H9 (cell line): Measurements from ENCODE around the gene GNAO1. TPM values are rescaled to one million over a fixed set of nuclear protein-coding genes. Genes with fewer than 3 reads are reported as not detected.

Experiments
- DNase-seq: peaks from one replicate; pipeline ENCODE4 v3.0.0-alpha.2; 2017
- H2AFZ ChIP-seq: one replicate; pipeline ENCODE4 v1.6.1; 2013; ENCODE audit warnings: mild to moderate bottlenecking, low read length, control low read depth, moderate library complexity
- H2AK5ac ChIP-seq: 2 replicates; pipeline ENCODE4 v1.6.1; 2013; ENCODE audit warnings: low read length, control low read depth, mixed read lengths; ENCODE audit not compliant: insufficient read length
- H2BK120ac ChIP-seq: one replicate; pipeline ENCODE4 v1.6.1; 2013; ENCODE audit warnings: low read depth, mild to moderate bottlenecking, low read length, control low read depth, inconsistent platforms; ENCODE audit not compliant: poor library complexity, severe bottlenecking
- H2BK12ac ChIP-seq: 2 replicates; pipeline ENCODE4 v1.6.1; 2013; ENCODE audit warnings: low read length, control low read depth, mixed read lengths, low read depth; ENCODE audit not compliant: insufficient read length
- H2BK15ac ChIP-seq: 2 replicates; pipeline ENCODE4 v1.6.1; 2013; ENCODE audit warnings: low read depth, low read length, control low read depth
- H2BK20ac ChIP-seq: one replicate; pipeline ENCODE4 v1.6.1; 2013; ENCODE audit warnings: low read depth, mild to moderate bottlenecking, low read length, control low read depth, inconsistent platforms; ENCODE audit not compliant: poor library complexity, severe bottlenecking
- H2BK5ac ChIP-seq: 2 replicates; pipeline ENCODE4 v1.6.1; 2013; ENCODE audit warnings: low read length, control low read depth, mixed read lengths; ENCODE audit not compliant: insufficient read length
- H3K14ac ChIP-seq: 2 replicates; pipeline ENCODE4 v1.6.1; 2013; ENCODE audit warnings: low read length, control low read depth; ENCODE audit not compliant: insufficient read depth
- H3K18ac ChIP-seq: 2 replicates; pipeline ENCODE4 v1.6.1; 2013; ENCODE audit warnings: low read depth, mild to moderate bottlenecking, mixed read lengths, low read length, control low read depth; ENCODE audit not compliant: insufficient read length
- H3K23ac ChIP-seq: 2 replicates; pipeline ENCODE4 v1.6.1; 2013; ENCODE audit warnings: low read length, control low read depth, mixed read lengths, low read depth; ENCODE audit not compliant: insufficient read length
- H3K23me2 ChIP-seq: 2 replicates; pipeline ENCODE4 v1.6.1; 2013; ENCODE audit warnings: low read depth, mild to moderate bottlenecking, mixed read lengths, low read length, control low read depth; ENCODE audit not compliant: insufficient read length, poor library complexity, severe bottlenecking
- H3K27ac ChIP-seq: 2 replicates; pipeline ENCODE4 v1.5.1; 2013; ENCODE audit warnings: low read length, control low read depth, mixed read lengths, low read depth; ENCODE audit not compliant: insufficient read length
- H3K27me3 ChIP-seq: 2 replicates; pipeline ENCODE4 v1.6.1; 2013; ENCODE audit warnings: low read length, control low read depth, inconsistent platforms; ENCODE audit not compliant: insufficient read depth
- H3K4ac ChIP-seq: 2 replicates; pipeline ENCODE4 v1.6.1; 2013; ENCODE audit warnings: low read depth, mild to moderate bottlenecking, control low read depth, inconsistent platforms, low read length, moderate library complexity
- H3K4me1 ChIP-seq: 2 replicates; pipeline ENCODE4 v1.6.1; 2013; ENCODE audit warnings: low read length, control low read depth, inconsistent platforms; ENCODE audit not compliant: insufficient read depth
- H3K4me2 ChIP-seq: 2 replicates; pipeline ENCODE4 v1.6.1; 2013; ENCODE audit warnings: low read length, control low read depth, mixed read lengths; ENCODE audit not compliant: insufficient read length, insufficient read depth
- H3K56ac ChIP-seq: 2 replicates; pipeline ENCODE4 v1.6.1; 2013; ENCODE audit warnings: low read depth, mild to moderate bottlenecking, mixed read lengths, low read length, control low read depth; ENCODE audit not compliant: insufficient read length
- H3K79me1 ChIP-seq: 2 replicates; pipeline ENCODE4 v1.6.1; 2013; ENCODE audit warnings: low read depth, mild to moderate bottlenecking, moderate library complexity, low read length, control low read depth, inconsistent platforms; ENCODE audit not compliant: insufficient read depth, poor library complexity, severe bottlenecking
- H3K79me2 ChIP-seq: 2 replicates; pipeline ENCODE4 v1.6.1; 2013; ENCODE audit warnings: low read length, control low read depth, inconsistent platforms; ENCODE audit not compliant: insufficient read depth
- H3K9ac ChIP-seq: 2 replicates; pipeline ENCODE4 v1.6.1; 2013; ENCODE audit warnings: low read length, control low read depth, mixed read lengths; ENCODE audit not compliant: insufficient read length; ENCODE audit errors: extremely low read depth
- H3K9me3 ChIP-seq: one replicate; pipeline ENCODE4 v1.6.1; 2013; ENCODE audit warnings: low read depth, low read length, inconsistent platforms; ENCODE audit not compliant: control insufficient read depth
- H3T11ph ChIP-seq: one replicate; pipeline ENCODE4 v1.6.1; 2013; ENCODE audit warnings: mild to moderate bottlenecking, low read length, control low read depth, inconsistent platforms
- H4K20me1 ChIP-seq: one replicate; pipeline ENCODE4 v1.6.1; 2013; ENCODE audit not compliant: control insufficient read depth, insufficient read length, insufficient read depth
- H4K5ac ChIP-seq: 2 replicates; pipeline ENCODE4 v1.6.1; 2013; ENCODE audit warnings: low read depth, mild to moderate bottlenecking, mixed read lengths, low read length, control low read depth; ENCODE audit not compliant: insufficient read length
- H4K8ac ChIP-seq: replicated peaks from 2 replicates; pipeline ENCODE4 v1.6.1; 2013; ENCODE audit warnings: low read length, control low read depth, mixed read lengths, low read depth; ENCODE audit not compliant: insufficient read length
- H4K91ac ChIP-seq: 2 replicates; pipeline ENCODE4 v1.6.1; 2013; ENCODE audit warnings: low read depth, mild to moderate bottlenecking, moderate library complexity, mixed read lengths, low read length, control low read depth; ENCODE audit not compliant: insufficient read length
- H3K27ac Mint-ChIP-seq, 3 experiments: 2 replicates in 2 of 3; 3 replicates in 1 of 3; pipeline ENCODE4 v1.8.0; 2020 to 2021; ENCODE audit warnings: mixed read lengths in 3 of 3, mild to moderate bottlenecking in 1 of 3, moderate library complexity in 1 of 3
- H3K27me3 Mint-ChIP-seq: 2 replicates; pipeline ENCODE4 v1.8.0; 2021; ENCODE audit warnings: low read depth, mild to moderate bottlenecking, moderate library complexity, mixed read lengths
- H3K36me3 Mint-ChIP-seq, 3 experiments: 2 replicates in 2 of 3; 3 replicates in 1 of 3; pipeline ENCODE4 v1.8.0; 2020 to 2021; ENCODE audit warnings: low read depth in 3 of 3, mixed read lengths in 3 of 3; ENCODE audit not compliant: insufficient read depth in 1 of 3
- H3K4me1 Mint-ChIP-seq, 2 experiments: 2 replicates each; pipeline ENCODE4 v1.8.0; 2020; ENCODE audit warnings: mixed read lengths in 2 of 2
- H3K4me3 Mint-ChIP-seq, 2 experiments: 2 replicates in 1 of 2; 3 replicates in 1 of 2; pipeline ENCODE4 v1.8.0; 2020 to 2021; ENCODE audit warnings: mild to moderate bottlenecking in 2 of 2, mixed read lengths in 2 of 2, moderate library complexity in 1 of 2
- H3K9me3 Mint-ChIP-seq, 2 experiments: 2 replicates in 1 of 2; 3 replicates in 1 of 2; pipeline ENCODE4 v1.8.0; 2020; ENCODE audit warnings: mild to moderate bottlenecking in 2 of 2, mixed read lengths in 2 of 2, moderate library complexity in 1 of 2
- WGBS: extraction: QIAGEN DNeasy Blood & Tissue Kit; methylation state at CpG from one replicate; pipeline ENCODE4 v1.1.7; 2013; ENCODE audit warnings: missing lambda C conversion rate, low lambda C conversion rate, mixed read lengths; ENCODE audit not compliant: insufficient read length; ENCODE audit errors: extremely low coverage; 5-methylcytosine and 5-hydroxymethylcytosine counted together
- total RNA-seq: library from RNA; stranded (reverse); gene quantifications from 2 replicates; pipeline ENCODE4 v1.2.1, GENCODE V29; 2021
- TF ChIP-seq, protein P1 (sequence below): fragments of 200-600 bp; sonication (generic); conservative IDR thresholded peaks from 3 replicates; pipeline ENCODE4 v1.8.0; 2021; ENCODE audit warnings: antibody characterized with exemption, mild to moderate bottlenecking

GNAO1 gene
- total RNA-seq, 1 experiment from 2014 or later: 16.9 TPM

DNA sequence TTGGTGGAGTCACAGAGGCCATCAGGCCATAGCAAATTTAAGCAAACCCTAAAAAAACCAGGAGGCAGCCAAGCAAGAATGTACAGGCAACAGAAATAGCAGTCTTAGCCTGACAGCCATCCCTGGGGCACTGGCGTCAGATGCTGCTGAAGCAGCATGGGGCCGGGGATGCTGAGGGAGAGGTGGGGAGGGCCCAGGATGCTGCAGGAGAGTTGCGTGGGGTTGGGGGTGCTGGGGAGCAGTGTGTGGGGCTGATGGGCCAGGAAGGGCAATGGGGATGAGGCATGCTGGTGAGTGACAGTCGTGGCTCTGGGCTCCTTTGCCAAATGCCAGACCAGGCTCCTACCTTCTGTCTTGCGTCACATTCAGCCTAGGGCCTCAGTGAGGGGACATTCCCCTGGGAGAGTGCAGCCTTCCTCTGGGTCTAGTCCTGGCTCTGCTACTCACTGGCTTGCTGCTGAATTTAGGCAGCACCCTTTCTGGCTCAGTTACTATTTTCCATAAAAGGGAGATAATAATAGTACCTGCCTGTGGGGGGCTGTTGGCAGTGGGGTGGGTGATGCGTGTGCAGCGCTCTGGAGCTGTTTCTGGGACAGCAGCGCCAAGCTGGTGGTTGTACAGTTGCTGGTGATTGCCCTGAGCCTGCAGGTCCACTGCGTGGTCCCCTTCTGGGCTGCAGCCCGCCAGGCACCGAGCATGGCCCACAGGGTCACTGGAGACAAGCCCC is 146.0 kb downstream of the GNAO1 start:
- no peaks in the 10 kb centered on the region for H3K9me3 Mint-ChIP-seq
- Histone ChIP-seq H4K20me1 (no peaks in the 10 kb centered on the region), H3K4me1 (no peaks in the 10 kb centered on the region)

More for the DNA sequence above, 146.0 kb downstream of the GNAO1 start:
- Histone ChIP-seq H3K9ac (no peak overlapping the region), H2BK120ac (no peak overlapping the region), H3K14ac (no peak overlapping the region), H3K23me2 (no peaks in the 10 kb centered on the region), H2BK15ac (no peak overlapping the region), H3K56ac (no peak overlapping the region), H3K9me3 (no peaks in the 10 kb centered on the region), H3K18ac (no peak overlapping the region), H3K4me2 (no peak overlapping the region), H2AFZ (no peak overlapping the region), H3K79me1 (no peaks in the 10 kb centered on the region), H2BK20ac (no peak overlapping the region), H4K91ac (no peak overlapping the region), H3K27ac (no peak overlapping the region), H3K4ac (no peak overlapping the region), H3K79me2 (no peaks in the 10 kb centered on the region), H4K8ac (no peak overlapping the region), H4K5ac (no peak overlapping the region), H2BK12ac (no peak overlapping the region), H2AK5ac (no peak overlapping the region), H2BK5ac (no peak overlapping the region), H3T11ph (no peak overlapping the region), H3K23ac (no peak overlapping the region), H3K27me3 (no peaks in the 10 kb centered on the region)
- no CpG with 5 or more reads among the region's 11 CpGs for WGBS
- Mint-ChIP-seq H3K27me3 (peaks cover 1% of the 10 kb centered on the region; the same call in 1 of the 2 replicates), H3K4me1 (no peaks in the 10 kb centered on the region), H3K27ac (no peak overlapping the region), H3K4me3 (no peak overlapping the region), H3K36me3 (peaks cover 0 to 3% (median 0%) of the 10 kb centered on the region in 3 experiments; a peak in 4 of 7 replicates)
- DNase-seq: no peak
- TF ChIP-seq, protein P1, sequence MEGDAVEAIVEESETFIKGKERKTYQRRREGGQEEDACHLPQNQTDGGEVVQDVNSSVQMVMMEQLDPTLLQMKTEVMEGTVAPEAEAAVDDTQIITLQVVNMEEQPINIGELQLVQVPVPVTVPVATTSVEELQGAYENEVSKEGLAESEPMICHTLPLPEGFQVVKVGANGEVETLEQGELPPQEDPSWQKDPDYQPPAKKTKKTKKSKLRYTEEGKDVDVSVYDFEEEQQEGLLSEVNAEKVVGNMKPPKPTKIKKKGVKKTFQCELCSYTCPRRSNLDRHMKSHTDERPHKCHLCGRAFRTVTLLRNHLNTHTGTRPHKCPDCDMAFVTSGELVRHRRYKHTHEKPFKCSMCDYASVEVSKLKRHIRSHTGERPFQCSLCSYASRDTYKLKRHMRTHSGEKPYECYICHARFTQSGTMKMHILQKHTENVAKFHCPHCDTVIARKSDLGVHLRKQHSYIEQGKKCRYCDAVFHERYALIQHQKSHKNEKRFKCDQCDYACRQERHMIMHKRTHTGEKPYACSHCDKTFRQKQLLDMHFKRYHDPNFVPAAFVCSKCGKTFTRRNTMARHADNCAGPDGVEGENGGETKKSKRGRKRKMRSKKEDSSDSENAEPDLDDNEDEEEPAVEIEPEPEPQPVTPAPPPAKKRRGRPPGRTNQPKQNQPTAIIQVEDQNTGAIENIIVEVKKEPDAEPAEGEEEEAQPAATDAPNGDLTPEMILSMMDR: no peak
